Transverse colon (tissue), 4 donors: ENCODE data around the gene SCARB2. TPM values are rescaled to one million over a fixed set of nuclear protein-coding genes. Genes with fewer than 3 reads are reported as not detected.

Source experiments
- DNase-seq: peaks from one replicate; pipeline ENCODE4 v3.0.0-alpha.2; 2019
- H3K27ac ChIP-seq, 4 donors: fragments of 200-600 bp; sonication (generic); 2 replicates each; pipeline ENCODE4 v1.5.1; 2016 to 2018; ENCODE audit warnings: inconsistent platforms in 4 of 4
- H3K27me3 ChIP-seq: fragments of 200-600 bp; sonication (generic); 2 replicates; pipeline ENCODE4 v1.5.1; 2017; ENCODE audit warnings: inconsistent platforms
- H3K36me3 ChIP-seq, 4 donors: fragments of 200-600 bp; sonication (generic); 2 replicates each; pipeline ENCODE4 v1.5.1; 2017 to 2019; ENCODE audit warnings: inconsistent platforms in 4 of 4
- H3K4me1 ChIP-seq, 4 donors: fragments of 200-600 bp; sonication (generic); 2 replicates each; pipeline ENCODE4 v1.5.1; 2017 to 2020; ENCODE audit warnings: inconsistent platforms in 4 of 4
- H3K4me3 ChIP-seq, 4 donors: fragments of 200-600 bp; sonication (generic); 1 replicate in 1 of 4; 2 replicates in 3 of 4; pipeline versions ENCODE4 v1.5.1 to v1.6.1; 2017 to 2019; ENCODE audit warnings: inconsistent platforms in 4 of 4
- H3K9me3 ChIP-seq, 2 donors: fragments of 200-600 bp; sonication (generic); 2 replicates each; pipeline ENCODE4 v1.5.1; 2017 to 2019; ENCODE audit warnings: inconsistent platforms in 2 of 2
- CTCF ChIP-seq, 5 experiments: fragments of 200-600 bp in 3 of 5; fragments of 450-650 bp in 2 of 5; sonication (generic) in 3 of 5; IDR thresholded peaks; 1 replicate in 2 of 5; 2 replicates in 3 of 5; pipeline ENCODE4 v1.5.1; 2016 to 2017; ENCODE audit warnings: antibody characterized with exemption in 5 of 5, inconsistent platforms in 3 of 5, mild to moderate bottlenecking in 2 of 5, moderate library complexity in 1 of 5
- EP300 ChIP-seq: sonication (generic); formaldehyde crosslinking; IDR thresholded peaks from one replicate; pipeline ENCODE4 v1.6.1; 2017; ENCODE audit warnings: antibody characterized with exemption, low read depth
- POLR2A ChIP-seq: fragments of 450-650 bp; IDR thresholded peaks from one replicate; pipeline ENCODE4 v1.6.1; 2016; ENCODE audit warnings: antibody characterized with exemption, mild to moderate bottlenecking, moderate library complexity
- POLR2AphosphoS5 ChIP-seq, 3 donors: sonication (generic); formaldehyde crosslinking; IDR thresholded peaks; one replicate each; pipeline ENCODE4 v1.6.1; 2016; ENCODE audit warnings: antibody characterized with exemption in 3 of 3
- WGBS, 2 donors: methylation state at CpG; one replicate each; pipeline ENCODE4 v1.1.5; 2018; ENCODE audit warnings: low coverage in 1 of 2; 5-methylcytosine and 5-hydroxymethylcytosine counted together
- in situ Hi-C, 4 donors: fragments of 200-750 bp; cut with MboI; loops; one replicate each; pipeline versions ENCODE4 v1.15.0 to v1.15.1; 2017; ENCODE audit warnings: low sequenced_read_pairs in 3 of 4, low pct_ligation_motif_present in 1 of 4, low pct_unique_long_range_greater_than_20kb in 1 of 4
- intact Hi-C: fragments of 100-400 bp; cut with DNase I; formaldehyde crosslinking; loops from one replicate; pipeline ENCODE4 v1.15.1; 2023; ENCODE audit warnings: low total_unique reads
- total RNA-seq, 4 donors: library from RNA; depleted of rRNA; stranded (reverse); fragments of >200 nt; gene quantifications; one replicate each; pipeline ENCODE4 v1.1.0, GENCODE V29; 2016

The SCARB2 gene
- total RNA-seq, 4 donors from 2014 or later: 139 to 210 (median 194) TPM

GRCh38 chr4:76197971-76198410, 15.6 kb downstream of the SCARB2 start:
- H3K4me3 ChIP-seq: peak overlapping the region in 1 of 4 donors; percentile 20
- peaks cover 58 to 94% (median 76%) of the 10 kb centered on the region in 4 donors for H3K4me1 ChIP-seq
- H3K27ac ChIP-seq: peak overlapping the region; percentile 79 to 92 (median 88)
- intact Hi-C loops (no loop called here), in situ Hi-C loops (loop anchor here in 2 of 4 donors (25.0 kb wide), 2 partner anchors 164 to 314 kb away; no protein-coding TSS in a partner anchor)
- H3K36me3 ChIP-seq: peaks cover 0 to 16% (median 5%) of the 10 kb centered on the region in 4 donors
- TF ChIP-seq POLR2A: no peak
- no peak for TF ChIP-seq CTCF (IDR thresholded peaks at IDR 0.05)
- no peak for TF ChIP-seq POLR2AphosphoS5 (IDR thresholded peaks at IDR 0.05)
- no peak for TF ChIP-seq EP300
- peak; percentile 64 for DNase-seq
- WGBS, 2 donors: 8 to 17% methylated on average over 2 to 5 of the region's 5 CpGs
- H3K27me3 ChIP-seq: no peaks in the 10 kb centered on the region
- no peaks in the 10 kb centered on the region for H3K9me3 ChIP-seq

GRCh38 chr4:76197031-76197743, 16.4 kb downstream of the SCARB2 start:
- H3K4me3 ChIP-seq: no peak overlapping the region
- H3K27ac ChIP-seq: peak overlapping the region; percentile 79 to 92 (median 88)
- TF ChIP-seq EP300 (no peak), POLR2AphosphoS5 (IDR thresholded peaks at IDR 0.05) (no peak), CTCF (IDR thresholded peaks at IDR 0.05) (no peak), POLR2A (no peak)
- DNase-seq: no peak
- H3K4me1 ChIP-seq: peaks cover 55 to 96% (median 77%) of the 10 kb centered on the region in 4 donors
- intact Hi-C loops (no loop called here), in situ Hi-C loops (loop anchor here in 2 of 4 donors (25.0 kb wide), 2 partner anchors 165 to 315 kb away; no protein-coding TSS in a partner anchor)
- H3K9me3 ChIP-seq: no peaks in the 10 kb centered on the region
- WGBS, 2 donors: 23 to 61% methylated on average over 2 to 10 of the region's 10 CpGs
- no peaks in the 10 kb centered on the region for H3K27me3 ChIP-seq
- peaks cover 0 to 23% (median 8%) of the 10 kb centered on the region in 4 donors for H3K36me3 ChIP-seq

GRCh38 chr4:76196376-76196775, 17.2 kb downstream of the SCARB2 start:
- TF ChIP-seq POLR2AphosphoS5 (IDR thresholded peaks at IDR 0.05) (no peak), EP300 (no peak), CTCF (IDR thresholded peaks at IDR 0.05) (no peak), POLR2A (no peak)
- no peak for DNase-seq
- Histone ChIP-seq H3K4me1 (peaks cover 50 to 89% (median 75%) of the 10 kb centered on the region in 4 donors), H3K27me3 (no peaks in the 10 kb centered on the region), H3K4me3 (no peak overlapping the region), H3K36me3 (peaks cover 0 to 23% (median 8%) of the 10 kb centered on the region in 4 donors), H3K27ac (peak overlapping the region; percentile 79 to 92 (median 88)), H3K9me3 (no peaks in the 10 kb centered on the region)
- 92 to 100% methylated on average over 2 of the region's 2 CpGs for WGBS, 2 donors
- in situ Hi-C loops: loop anchor here in 2 of 4 donors (25.0 kb wide), 2 partner anchors 166 to 316 kb away; no protein-coding TSS in a partner anchor
- intact Hi-C loops: no loop called here

- no peaks in the 10 kb centered on the region for H3K27me3 ChIP-seq
- peaks cover 0 to 23% (median 8%) of the 10 kb centered on the region in 4 donors for H3K36me3 ChIP-seq
- WGBS, 2 donors: 78 to 86% methylated on average over 2 to 3 of the region's 3 CpGs
- no peaks in the 10 kb centered on the region for H3K9me3 ChIP-seq
- H3K4me3 ChIP-seq: no peak overlapping the region
- no peak for DNase-seq
- H3K27ac ChIP-seq: peak overlapping the region in 3 of 4 donors; percentile 52 to 92 (median 79)
- TF ChIP-seq EP300 (no peak), POLR2A (no peak), POLR2AphosphoS5 (IDR thresholded peaks at IDR 0.05) (no peak), CTCF (IDR thresholded peaks at IDR 0.05) (no peak)
- intact Hi-C loops: no loop called here
- peaks cover 41 to 79% (median 65%) of the 10 kb centered on the region in 4 donors for H3K4me1 ChIP-seq
- in situ Hi-C loops: loop anchor here in 2 of 4 donors (25.0 kb wide), 2 partner anchors 167 to 317 kb away; no protein-coding TSS in a partner anchor
Measured at GRCh38 chr4:76195326-76195725, 18.3 kb downstream of the SCARB2 start.
